Neural cell (in vitro differentiated cells): Measurements from ENCODE around the gene PDE8A. TPM values are rescaled to one million over a fixed set of nuclear protein-coding genes. Genes with fewer than 3 reads are reported as not detected.

Source experiments
- H2AFZ ChIP-seq: fragments of 200-600, 300-800 bp; sonication (generic), shearing (Covaris generic); 2 replicates; pipeline ENCODE4 v1.6.0; 2014; ENCODE audit warnings: low read depth, mild to moderate bottlenecking, antibody characterized with exemption, low read length, moderate library complexity
- H3F3A ChIP-seq: fragments of 200-600 bp; shearing (Covaris generic); 2 replicates; pipeline ENCODE4 v1.6.1; 2016; ENCODE audit warnings: mild to moderate bottlenecking, moderate library complexity, mixed read lengths, antibody characterized with exemption, low read length; ENCODE audit not compliant: insufficient read depth, poor library complexity, severe bottlenecking
- H3K27ac ChIP-seq: fragments of 200-600, 300-800 bp; sonication (generic), shearing (Covaris generic); 2 replicates; pipeline ENCODE4 v1.5.1; 2014; ENCODE audit warnings: mild to moderate bottlenecking, low read length, moderate library complexity
- H3K27me3 ChIP-seq: fragments of 300-800, 200-600 bp; sonication (generic), shearing (Covaris generic); 2 replicates; pipeline ENCODE4 v1.6.0; 2014; ENCODE audit warnings: mild to moderate bottlenecking, low read depth, low read length, moderate library complexity; ENCODE audit not compliant: insufficient read depth
- H3K36me3 ChIP-seq: fragments of 300-800, 200-600 bp; sonication (generic), shearing (Covaris generic); 2 replicates; pipeline ENCODE4 v1.5.1; 2014; ENCODE audit warnings: mild to moderate bottlenecking, antibody characterized with exemption, low read length, moderate library complexity; ENCODE audit not compliant: insufficient read depth
- H3K4me2 ChIP-seq: fragments of 300-800, 200-600 bp; sonication (generic), shearing (Covaris generic); 2 replicates; pipeline ENCODE4 v1.6.0; 2014; ENCODE audit warnings: mild to moderate bottlenecking, low read length
- H3K4me3 ChIP-seq: fragments of 300-800, 200-600 bp; sonication (generic), shearing (Covaris generic); 2 replicates; pipeline ENCODE4 v1.5.1; 2014; ENCODE audit warnings: mild to moderate bottlenecking, low read length, moderate library complexity
- H3K79me2 ChIP-seq: fragments of 200-600 bp; shearing (Covaris generic); replicated peaks from 2 replicates; pipeline ENCODE4 v1.6.0; 2014; ENCODE audit warnings: mild to moderate bottlenecking, low read length, moderate library complexity; ENCODE audit not compliant: insufficient read depth
- H3K9ac ChIP-seq: fragments of 300-800, 200-600 bp; sonication (generic), shearing (Covaris generic); 2 replicates; pipeline ENCODE4 v1.6.1; 2016; ENCODE audit warnings: mild to moderate bottlenecking, low read length, mixed read lengths
- H3K9me2 ChIP-seq: fragments of 200-600 bp; shearing (Covaris generic); 2 replicates; pipeline ENCODE4 v1.6.1; 2016; ENCODE audit warnings: mild to moderate bottlenecking, low read length, mixed read lengths; ENCODE audit not compliant: insufficient read depth
- H3K9me3 ChIP-seq: fragments of 200-600, 300-800 bp; sonication (generic), shearing (Covaris generic); 2 replicates; pipeline ENCODE4 v1.6.1; 2016; ENCODE audit warnings: mild to moderate bottlenecking, mixed run types, low read length, moderate library complexity, mixed read lengths
- H4K20me1 ChIP-seq: fragments of 200-600 bp; shearing (Covaris generic); 2 replicates; pipeline ENCODE4 v1.6.1; 2016; ENCODE audit warnings: mild to moderate bottlenecking, mixed run types; ENCODE audit not compliant: insufficient read depth
- EP300 ChIP-seq: fragments of 450-650 bp; conservative IDR thresholded peaks from 2 replicates; pipeline ENCODE4 v1.6.1; 2014; ENCODE audit warnings: antibody characterized with exemption, mild to moderate bottlenecking, moderate library complexity; ENCODE audit not compliant: poor library complexity, severe bottlenecking
- EZH2 ChIP-seq: fragments of 200-600, 300-800 bp; shearing (Covaris generic), sonication (generic); IDR thresholded peaks from 2 replicates; pipeline ENCODE4 v1.6.1; 2014; ENCODE audit warnings: antibody characterized with exemption, low read length, borderline replicate concordance, mild to moderate bottlenecking; ENCODE audit not compliant: insufficient read depth, poor library complexity, severe bottlenecking
- MXI1 ChIP-seq: fragments of 450-650 bp; conservative IDR thresholded peaks from 2 replicates; pipeline ENCODE4 v1.6.1; 2014; ENCODE audit warnings: antibody characterized with exemption, mild to moderate bottlenecking; ENCODE audit not compliant: poor library complexity, severe bottlenecking
- POLR2AphosphoS5 ChIP-seq: IDR thresholded peaks from 2 replicates; pipeline ENCODE4 v1.6.1; 2012
- RAD21 ChIP-seq: fragments of 450-650 bp; conservative IDR thresholded peaks from 2 replicates; pipeline ENCODE4 v1.6.1; 2014; ENCODE audit warnings: antibody characterized with exemption, mild to moderate bottlenecking, moderate library complexity
- SMC3 ChIP-seq: fragments of 450-650 bp; conservative IDR thresholded peaks from 2 replicates; pipeline ENCODE4 v1.6.1; 2014; ENCODE audit warnings: antibody characterized with exemption, mild to moderate bottlenecking, moderate library complexity; ENCODE audit not compliant: poor library complexity
- TAF1 ChIP-seq: IDR thresholded peaks from 2 replicates; pipeline ENCODE4 v1.6.1; 2012; ENCODE audit warnings: low read depth
- polyA plus RNA-seq: library from polyadenylated mRNA; depleted of rRNA; stranded (reverse); fragments of >200 nt; gene quantifications from 2 replicates; pipeline ENCODE4 v1.2.3, GENCODE V29; 2014
- TF ChIP-seq, protein P1 (sequence below): IDR thresholded peaks from 2 replicates; pipeline ENCODE4 v1.6.1; 2012; ENCODE audit warnings: borderline replicate concordance
- TF ChIP-seq, protein P2 (sequence below): fragments of 450-650 bp; IDR thresholded peaks from 2 replicates; pipeline ENCODE4 v1.5.1; 2014; ENCODE audit warnings: antibody characterized with exemption, mild to moderate bottlenecking, moderate library complexity; ENCODE audit not compliant: poor library complexity, severe bottlenecking

PDE8A gene
- polyA plus RNA-seq, 1 donor from 2014 or later, result 13.2 TPM

GRCh38 chr15:85009435-85009834 is 27.8 kb downstream of the PDE8A start:
- H3K9ac ChIP-seq, result no peak overlapping the region
- TF ChIP-seq EZH2, result no peak
- TF ChIP-seq EP300, result no peak
- TF ChIP-seq, protein P1, sequence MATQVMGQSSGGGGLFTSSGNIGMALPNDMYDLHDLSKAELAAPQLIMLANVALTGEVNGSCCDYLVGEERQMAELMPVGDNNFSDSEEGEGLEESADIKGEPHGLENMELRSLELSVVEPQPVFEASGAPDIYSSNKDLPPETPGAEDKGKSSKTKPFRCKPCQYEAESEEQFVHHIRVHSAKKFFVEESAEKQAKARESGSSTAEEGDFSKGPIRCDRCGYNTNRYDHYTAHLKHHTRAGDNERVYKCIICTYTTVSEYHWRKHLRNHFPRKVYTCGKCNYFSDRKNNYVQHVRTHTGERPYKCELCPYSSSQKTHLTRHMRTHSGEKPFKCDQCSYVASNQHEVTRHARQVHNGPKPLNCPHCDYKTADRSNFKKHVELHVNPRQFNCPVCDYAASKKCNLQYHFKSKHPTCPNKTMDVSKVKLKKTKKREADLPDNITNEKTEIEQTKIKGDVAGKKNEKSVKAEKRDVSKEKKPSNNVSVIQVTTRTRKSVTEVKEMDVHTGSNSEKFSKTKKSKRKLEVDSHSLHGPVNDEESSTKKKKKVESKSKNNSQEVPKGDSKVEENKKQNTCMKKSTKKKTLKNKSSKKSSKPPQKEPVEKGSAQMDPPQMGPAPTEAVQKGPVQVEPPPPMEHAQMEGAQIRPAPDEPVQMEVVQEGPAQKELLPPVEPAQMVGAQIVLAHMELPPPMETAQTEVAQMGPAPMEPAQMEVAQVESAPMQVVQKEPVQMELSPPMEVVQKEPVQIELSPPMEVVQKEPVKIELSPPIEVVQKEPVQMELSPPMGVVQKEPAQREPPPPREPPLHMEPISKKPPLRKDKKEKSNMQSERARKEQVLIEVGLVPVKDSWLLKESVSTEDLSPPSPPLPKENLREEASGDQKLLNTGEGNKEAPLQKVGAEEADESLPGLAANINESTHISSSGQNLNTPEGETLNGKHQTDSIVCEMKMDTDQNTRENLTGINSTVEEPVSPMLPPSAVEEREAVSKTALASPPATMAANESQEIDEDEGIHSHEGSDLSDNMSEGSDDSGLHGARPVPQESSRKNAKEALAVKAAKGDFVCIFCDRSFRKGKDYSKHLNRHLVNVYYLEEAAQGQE, result no peak
- no peak overlapping the region for H2AFZ ChIP-seq
- no peaks in the 10 kb centered on the region for H4K20me1 ChIP-seq
- no peaks in the 10 kb centered on the region for H3F3A ChIP-seq
- H3K4me3 ChIP-seq, result no peak overlapping the region
- H3K9me3 ChIP-seq, result no peaks in the 10 kb centered on the region
- H3K27me3 ChIP-seq, result no peaks in the 10 kb centered on the region
- no peaks in the 10 kb centered on the region for H3K9me2 ChIP-seq
- no peaks in the 10 kb centered on the region for H3K36me3 ChIP-seq
- no peak overlapping the region for H3K4me2 ChIP-seq
- no peaks in the 10 kb centered on the region for H3K79me2 ChIP-seq
- no peak overlapping the region for H3K27ac ChIP-seq

- no peak overlapping the region for H3K4me2 ChIP-seq
Observed at GRCh38 chr15:85010071-85010385, 28.4 kb downstream of the PDE8A start.

More at GRCh38 chr15:85010071-85010385, 28.4 kb downstream of the PDE8A start:
- Histone ChIP-seq H2AFZ (no peak overlapping the region), H3K79me2 (no peaks in the 10 kb centered on the region), H3F3A (no peaks in the 10 kb centered on the region), H4K20me1 (no peaks in the 10 kb centered on the region), H3K27ac (no peak overlapping the region), H3K27me3 (no peaks in the 10 kb centered on the region), H3K9ac (no peak overlapping the region), H3K36me3 (no peaks in the 10 kb centered on the region), H3K4me3 (no peak overlapping the region), H3K9me2 (no peaks in the 10 kb centered on the region), H3K9me3 (no peaks in the 10 kb centered on the region)
- TF ChIP-seq SMC3 (no peak), EZH2 (no peak), EP300 (no peak), POLR2AphosphoS5 (no peak), RAD21 (no peak), TAF1 (no peak), MXI1 (no peak)
- TF ChIP-seq, protein P2, sequence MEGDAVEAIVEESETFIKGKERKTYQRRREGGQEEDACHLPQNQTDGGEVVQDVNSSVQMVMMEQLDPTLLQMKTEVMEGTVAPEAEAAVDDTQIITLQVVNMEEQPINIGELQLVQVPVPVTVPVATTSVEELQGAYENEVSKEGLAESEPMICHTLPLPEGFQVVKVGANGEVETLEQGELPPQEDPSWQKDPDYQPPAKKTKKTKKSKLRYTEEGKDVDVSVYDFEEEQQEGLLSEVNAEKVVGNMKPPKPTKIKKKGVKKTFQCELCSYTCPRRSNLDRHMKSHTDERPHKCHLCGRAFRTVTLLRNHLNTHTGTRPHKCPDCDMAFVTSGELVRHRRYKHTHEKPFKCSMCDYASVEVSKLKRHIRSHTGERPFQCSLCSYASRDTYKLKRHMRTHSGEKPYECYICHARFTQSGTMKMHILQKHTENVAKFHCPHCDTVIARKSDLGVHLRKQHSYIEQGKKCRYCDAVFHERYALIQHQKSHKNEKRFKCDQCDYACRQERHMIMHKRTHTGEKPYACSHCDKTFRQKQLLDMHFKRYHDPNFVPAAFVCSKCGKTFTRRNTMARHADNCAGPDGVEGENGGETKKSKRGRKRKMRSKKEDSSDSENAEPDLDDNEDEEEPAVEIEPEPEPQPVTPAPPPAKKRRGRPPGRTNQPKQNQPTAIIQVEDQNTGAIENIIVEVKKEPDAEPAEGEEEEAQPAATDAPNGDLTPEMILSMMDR, result no peak
- TF ChIP-seq, protein P1, result no peak
